ENCODE results near the gene GIMAP2. TPM values are rescaled to one million over a fixed set of nuclear protein-coding genes. Genes with fewer than 3 reads are reported as not detected.

GIMAP2 gene
- total and polyA plus RNA-seq, 12 donors, result 5.2 to 23.6 (median 14.5) TPM

DNA sequence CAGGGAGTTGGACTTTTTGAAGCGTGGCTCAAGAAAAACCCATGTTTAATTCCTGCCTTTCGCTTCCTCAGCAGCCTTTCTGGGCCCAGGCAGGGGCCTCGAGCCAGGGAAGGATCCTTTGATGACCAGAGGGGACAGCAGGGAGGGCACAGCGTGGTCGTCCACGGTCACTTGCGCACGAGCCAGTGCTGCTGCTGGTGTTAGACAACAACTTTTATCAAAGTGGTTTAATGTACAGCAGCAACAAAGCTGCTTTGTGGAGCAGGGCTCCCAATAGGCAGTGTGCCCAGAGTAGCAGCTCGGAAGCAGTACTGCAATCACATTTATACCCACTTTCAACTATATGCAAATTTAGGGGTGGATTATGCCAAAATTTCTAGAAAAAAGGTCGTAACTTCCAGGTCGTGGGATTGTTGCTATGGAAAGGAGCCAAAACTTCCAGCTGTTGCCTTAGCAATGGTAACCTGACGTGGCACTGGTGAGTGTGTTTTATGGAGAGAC, 37.0 kb downstream of the GIMAP2 start:
- Histone ChIP-seq H3K36me3 (replicated peaks in 1 of 2) (no peaks in the 10 kb centered on the region), H3K27ac (no peak overlapping the region), H3K4me3 (peak overlapping the region in 1 of 4 donors; percentile 4), H3K4me1 (replicated peaks in 1 of 2) (no peaks in the 10 kb centered on the region), H3K9me3 (replicated peaks in 1 of 3) (no peaks in the 10 kb centered on the region), H3K27me3 (no peaks in the 10 kb centered on the region)
- TF ChIP-seq POLR2A (IDR thresholded peaks at IDR 0.05) (no peak), CTCF (IDR thresholded peaks at IDR 0.05) (no peak)
- no peak for DNase-seq
- WGBS, 4 donors, result 57 to 78% (median 64%) methylated on average over 12 of the region's 12 CpGs
- intact Hi-C loops (cut with DNase I), result no loop called here

DNA sequence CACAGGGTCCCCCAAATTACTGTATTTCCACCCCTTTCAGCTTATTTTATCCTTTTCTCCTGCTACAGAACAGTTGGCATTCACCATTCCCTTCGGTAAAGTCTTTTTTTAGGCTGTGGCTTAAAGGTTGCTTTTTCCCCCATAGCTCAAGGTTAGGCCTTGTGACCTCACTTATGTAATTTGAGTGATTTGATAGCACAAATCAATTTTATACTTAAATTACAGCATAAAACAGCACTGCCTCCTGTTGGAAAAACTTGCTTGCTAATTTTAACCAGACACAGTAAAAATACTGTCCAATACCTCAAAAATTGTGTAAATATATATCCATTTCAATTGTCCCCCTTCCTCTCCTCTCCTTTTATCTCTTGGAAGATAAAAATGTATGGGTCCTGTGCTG, 38.0 kb downstream of the GIMAP2 start:
- 39 to 65% (median 44%) methylated on average over 1 of the region's 1 CpG for WGBS, 4 donors
- intact Hi-C loops (cut with DNase I), result no loop called here
- Histone ChIP-seq H3K27me3 (no peaks in the 10 kb centered on the region), H3K27ac (no peak overlapping the region), H3K36me3 (replicated peaks in 1 of 2) (no peaks in the 10 kb centered on the region), H3K9me3 (replicated peaks in 1 of 3) (peaks cover 0 to 2% (median 2%) of the 10 kb centered on the region in 3 donors), H3K4me3 (no peak overlapping the region), H3K4me1 (replicated peaks in 1 of 2) (no peaks in the 10 kb centered on the region)
- DNase-seq, result no peak
- TF ChIP-seq CTCF (IDR thresholded peaks at IDR 0.05), result peak in 1 of 6 experiments; percentile 7
- TF ChIP-seq POLR2A (IDR thresholded peaks at IDR 0.05), result no peak

GRCh38 chr7:150727381-150727780, 41.9 kb downstream of the GIMAP2 start:
- WGBS, 4 donors, result 51 to 62% (median 60%) methylated on average over 3 of the region's 3 CpGs
- intact Hi-C loops (cut with DNase I), result no loop called here
- H3K27ac ChIP-seq, result no peak overlapping the region

DNA sequence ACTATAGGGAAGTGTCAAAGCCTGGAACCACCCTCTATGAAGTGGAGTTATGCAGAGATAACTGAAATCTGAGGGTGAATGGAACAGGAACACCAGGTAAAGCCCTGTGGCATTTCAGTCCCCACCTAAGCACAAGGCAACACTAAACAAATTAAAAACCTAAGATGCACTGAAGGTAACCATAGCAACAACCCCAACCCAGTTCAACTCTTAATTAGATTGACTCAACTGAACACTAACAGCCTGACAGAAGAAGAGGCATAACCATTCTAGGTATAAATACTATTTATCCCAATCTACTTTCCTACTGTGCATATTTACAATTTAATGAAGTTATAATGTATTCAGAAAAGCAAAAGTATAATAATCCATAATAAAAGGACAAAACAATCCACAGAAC, 42.5 kb downstream of the GIMAP2 start:
- Histone ChIP-seq H3K36me3 (replicated peaks in 1 of 2) (no peaks in the 10 kb centered on the region), H3K4me1 (replicated peaks in 1 of 2) (no peaks in the 10 kb centered on the region), H3K4me3 (no peak overlapping the region), H3K9me3 (replicated peaks in 1 of 3) (peaks cover 0 to 6% (median 5%) of the 10 kb centered on the region in 3 donors), H3K27ac (no peak overlapping the region), H3K27me3 (no peaks in the 10 kb centered on the region)
- intact Hi-C loops (cut with DNase I), result no loop called here
- TF ChIP-seq CTCF (IDR thresholded peaks at IDR 0.05) (no peak), POLR2A (IDR thresholded peaks at IDR 0.05) (no peak)
- no peak for DNase-seq

More at GRCh38 chr7:150727381-150727780, 41.9 kb downstream of the GIMAP2 start:
- Histone ChIP-seq H3K4me3 (no peak overlapping the region), H3K9me3 (replicated peaks in 1 of 3) (peaks cover 0 to 6% (median 5%) of the 10 kb centered on the region in 3 donors), H3K4me1 (replicated peaks in 1 of 2) (no peaks in the 10 kb centered on the region), H3K36me3 (replicated peaks in 1 of 2) (no peaks in the 10 kb centered on the region), H3K27me3 (no peaks in the 10 kb centered on the region)
- no peak for TF ChIP-seq POLR2A (IDR thresholded peaks at IDR 0.05)
- no peak for TF ChIP-seq CTCF (IDR thresholded peaks at IDR 0.05)
- no peak for DNase-seq
